GM06990 (cell line): ENCODE measurements around the gene BCAP31.

Experiments used
- DNase-seq: peaks from one replicate; pipeline ENCODE4 v3.0.0-alpha.2; 2011; ENCODE audit not compliant: insufficient read length; ENCODE audit errors: extremely low read depth
- H3K27me3 ChIP-seq: replicated peaks from 2 replicates; pipeline ENCODE4 v1.6.0; 2011; ENCODE audit warnings: low read length; ENCODE audit not compliant: control insufficient read depth, insufficient read depth
- H3K36me3 ChIP-seq: 2 replicates; pipeline ENCODE4 v1.5.1; 2011; ENCODE audit warnings: low read length; ENCODE audit not compliant: control insufficient read depth, insufficient read depth
- H3K4me3 ChIP-seq: replicated peaks from 2 replicates; pipeline ENCODE4 v1.5.1; 2011; ENCODE audit warnings: low read depth, mild to moderate bottlenecking, control low read depth, low read length
- CTCF ChIP-seq: IDR thresholded peaks from 2 replicates; pipeline ENCODE4 v1.5.1; 2011; ENCODE audit warnings: low read length, control low read depth, mild to moderate bottlenecking, inconsistent platforms; ENCODE audit not compliant: insufficient read depth, poor library complexity, severe bottlenecking

Gene BCAP31

GRCh38 chrX:153674219-153674851 lies 49.9 kb downstream of the BCAP31 start:
- H3K4me3 ChIP-seq = no peak overlapping the region
- no peaks in the 10 kb centered on the region for H3K36me3 ChIP-seq
- no peak for TF ChIP-seq CTCF
- DNase-seq = no peak
- no peaks in the 10 kb centered on the region for H3K27me3 ChIP-seq

GRCh38 chrX:153673428-153674218 lies 50.6 kb downstream of the BCAP31 start, which contains the start of gene PNCK:
Gene PNCK, minus strand, starts transcription at chrX:153673813. Its CDS starts 737 bp downstream, at chrX:153673076.
- Histone ChIP-seq H3K4me3 (no peak within 1 kb of the TSS), H3K27me3 (no peaks in the 10 kb centered on the region), H3K36me3 (no peaks in the 10 kb centered on the region)
- no peak for DNase-seq
- no peak for TF ChIP-seq CTCF

GRCh38 chrX:153672531-153673427 lies 51.4 kb downstream of the BCAP31 start:
- no peak for DNase-seq
- Histone ChIP-seq H3K4me3 (no peak overlapping the region), H3K27me3 (no peaks in the 10 kb centered on the region), H3K36me3 (no peaks in the 10 kb centered on the region)
- TF ChIP-seq CTCF = no peak

GRCh38 chrX:153671589-153672530 lies 52.3 kb downstream of the BCAP31 start:
- TF ChIP-seq CTCF = no peak
- no peak for DNase-seq
- Histone ChIP-seq H3K36me3 (no peaks in the 10 kb centered on the region), H3K4me3 (no peak overlapping the region), H3K27me3 (no peaks in the 10 kb centered on the region)
